ENCODE measurements around the gene SNCA.

The SNCA gene

GRCh38 chr4:89839558-89839957 is 2.6 kb upstream of the SNCA start:
- Histone ChIP-seq H3K27me3 (ENCODE audit: control insufficient read depth, insufficient read depth, low read length) (peaks cover 19% of the 10 kb centered on the region), H3K9ac (ENCODE audit: low read length) (no peak overlapping the region), H3K36me3 (ENCODE audit: control insufficient read depth, insufficient read depth, low read length) (no peaks in the 10 kb centered on the region), H3K4me3 (ENCODE audit: low read depth, low read length) (no peak overlapping the region), H3K9me3 (ENCODE audit: control insufficient read depth, insufficient read depth, low read depth, low read length) (no peaks in the 10 kb centered on the region), H3K4me1 (ENCODE audit: control insufficient read depth, insufficient read depth, low read length) (peaks cover 8% of the 10 kb centered on the region; the same call in 1 of the 2 replicates), H3K27ac (ENCODE audit: low read depth, low read length) (no peak overlapping the region)

- no peaks in the 10 kb centered on the region for H3K36me3 ChIP-seq (ENCODE audit: control insufficient read depth, insufficient read depth, low read length)
- no peak overlapping the region for H3K27ac ChIP-seq (ENCODE audit: low read depth, low read length)
- no peaks in the 10 kb centered on the region for H3K9me3 ChIP-seq (ENCODE audit: control insufficient read depth, insufficient read depth, low read depth, low read length)
- H3K27me3 ChIP-seq (ENCODE audit: control insufficient read depth, insufficient read depth, low read length): peaks cover 19% of the 10 kb centered on the region
- peaks cover 8% of the 10 kb centered on the region; the same call in 1 of the 2 replicates for H3K4me1 ChIP-seq (ENCODE audit: control insufficient read depth, insufficient read depth, low read length)
- peak overlapping the region; percentile 11 for H3K9ac ChIP-seq (ENCODE audit: low read length)
- H3K4me3 ChIP-seq (ENCODE audit: low read depth, low read length): peak overlapping the region; percentile 76
Observed at GRCh38 chr4:89837993-89838390, 1.0 kb upstream of the SNCA start.

- Histone ChIP-seq H3K9ac (ENCODE audit: low read length) (peak overlapping the region; percentile 33), H3K36me3 (ENCODE audit: control insufficient read depth, insufficient read depth, low read length) (no peaks in the 10 kb centered on the region), H3K4me1 (ENCODE audit: control insufficient read depth, insufficient read depth, low read length) (peaks cover 8% of the 10 kb centered on the region; the same call in 1 of the 2 replicates), H3K4me3 (ENCODE audit: low read depth, low read length) (peak overlapping the region; percentile 76), H3K27me3 (ENCODE audit: control insufficient read depth, insufficient read depth, low read length) (peaks cover 19% of the 10 kb centered on the region), H3K9me3 (ENCODE audit: control insufficient read depth, insufficient read depth, low read depth, low read length) (no peaks in the 10 kb centered on the region), H3K27ac (ENCODE audit: low read depth, low read length) (no peak overlapping the region)
Observed at GRCh38 chr4:89837385-89837992, 528 bp upstream of the SNCA start.

- Histone ChIP-seq H3K4me3 (ENCODE audit: low read depth, low read length) (peak overlapping the region; percentile 76), H3K27me3 (ENCODE audit: control insufficient read depth, insufficient read depth, low read length) (peaks cover 19% of the 10 kb centered on the region), H3K9me3 (ENCODE audit: control insufficient read depth, insufficient read depth, low read depth, low read length) (no peaks in the 10 kb centered on the region), H3K9ac (ENCODE audit: low read length) (peak overlapping the region; percentile 33), H3K4me1 (ENCODE audit: control insufficient read depth, insufficient read depth, low read length) (peaks cover 8% of the 10 kb centered on the region; the same call in 1 of the 2 replicates), H3K27ac (ENCODE audit: low read depth, low read length) (no peak overlapping the region), H3K36me3 (ENCODE audit: control insufficient read depth, insufficient read depth, low read length) (no peaks in the 10 kb centered on the region)
Observed at GRCh38 chr4:89836031-89836745, 773 bp downstream of the SNCA start.

- H3K4me3 ChIP-seq (ENCODE audit: low read depth, low read length): peak overlapping the region; percentile 76; the same call in 1 of the 2 replicates
- H3K27ac ChIP-seq (ENCODE audit: low read depth, low read length): no peak overlapping the region
- H3K9me3 ChIP-seq (ENCODE audit: control insufficient read depth, insufficient read depth, low read depth, low read length): no peaks in the 10 kb centered on the region
- peaks cover 8% of the 10 kb centered on the region; the same call in 1 of the 2 replicates for H3K4me1 ChIP-seq (ENCODE audit: control insufficient read depth, insufficient read depth, low read length)
- no peaks in the 10 kb centered on the region for H3K36me3 ChIP-seq (ENCODE audit: control insufficient read depth, insufficient read depth, low read length)
- H3K27me3 ChIP-seq (ENCODE audit: control insufficient read depth, insufficient read depth, low read length): peaks cover 19% of the 10 kb centered on the region
- no peak overlapping the region for H3K9ac ChIP-seq (ENCODE audit: low read length)
Observed at GRCh38 chr4:89835413-89835812, 1.5 kb downstream of the SNCA start.

DNA sequence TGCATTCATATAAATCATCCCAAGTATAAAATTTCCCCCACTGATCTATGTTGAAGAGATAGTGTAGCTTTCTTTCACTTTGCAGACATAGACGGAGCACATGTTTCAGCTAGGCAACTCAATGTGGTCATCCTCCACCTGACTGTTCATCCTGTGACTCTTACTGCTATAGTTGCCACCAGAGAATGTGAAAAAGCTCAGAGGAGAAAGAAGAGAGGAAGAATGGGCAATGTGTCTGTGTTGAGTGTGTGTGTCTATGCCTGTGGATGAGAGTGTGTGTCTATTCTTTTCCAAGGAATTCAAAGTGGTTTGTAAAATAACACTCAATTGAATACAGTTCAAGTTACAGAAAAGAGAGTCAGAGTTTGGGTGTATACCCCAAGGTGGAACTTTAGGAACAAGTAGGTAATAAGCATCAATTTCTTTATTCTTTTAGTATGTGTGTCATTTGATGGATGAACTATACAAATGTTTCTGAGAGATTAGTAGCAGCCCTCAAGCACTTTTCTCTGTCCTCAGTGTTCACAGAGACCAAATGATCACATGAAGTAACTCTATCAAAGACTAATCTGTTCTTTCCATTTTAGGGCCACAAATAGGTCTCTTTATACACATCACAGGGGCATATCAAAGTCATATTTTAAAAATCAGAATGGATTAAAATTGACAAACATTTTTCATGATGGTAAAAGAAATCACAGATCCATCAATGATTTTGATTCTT is 2.3 kb downstream of the SNCA start:
- Histone ChIP-seq H3K27me3 (ENCODE audit: control insufficient read depth, insufficient read depth, low read length) (peaks cover 17% of the 10 kb centered on the region), H3K9ac (ENCODE audit: low read length) (no peak overlapping the region), H3K4me1 (ENCODE audit: control insufficient read depth, insufficient read depth, low read length) (peaks cover 9% of the 10 kb centered on the region; the same call in 1 of the 2 replicates), H3K9me3 (ENCODE audit: control insufficient read depth, insufficient read depth, low read depth, low read length) (no peaks in the 10 kb centered on the region), H3K27ac (ENCODE audit: low read depth, low read length) (no peak overlapping the region), H3K4me3 (ENCODE audit: low read depth, low read length) (no peak overlapping the region), H3K36me3 (ENCODE audit: control insufficient read depth, insufficient read depth, low read length) (no peaks in the 10 kb centered on the region)

DNA sequence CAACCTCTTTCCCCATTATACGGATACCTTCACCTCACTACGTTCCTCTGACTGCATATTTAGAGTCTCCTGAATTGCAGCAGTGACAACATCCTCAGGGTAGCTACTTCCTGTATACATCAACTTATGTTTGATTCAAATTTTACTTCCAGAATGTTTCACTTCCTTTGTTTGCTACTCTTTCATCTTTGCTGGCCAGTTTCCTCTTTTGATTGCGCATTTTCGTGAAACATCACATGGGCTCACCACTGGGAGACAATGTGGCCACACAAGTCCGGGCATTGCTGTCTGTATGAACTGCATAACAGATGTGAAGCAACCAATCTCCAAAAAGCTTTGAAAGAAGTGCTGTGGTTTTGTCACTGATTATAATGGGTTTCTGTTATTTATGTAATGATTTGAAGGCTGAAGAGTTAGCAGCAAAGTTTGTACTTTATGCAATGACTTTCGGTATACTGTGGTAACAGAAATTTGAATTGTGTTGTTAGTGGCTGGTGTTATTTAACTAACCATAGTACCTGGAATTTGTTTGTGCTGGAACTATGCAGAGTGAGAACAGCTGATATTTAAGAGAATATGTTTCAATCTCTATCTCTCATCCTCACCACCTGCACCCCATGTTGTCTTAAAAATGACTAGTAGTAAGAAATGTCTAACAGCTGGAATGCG is 7.4 kb downstream of the SNCA start:
- Histone ChIP-seq H3K9me3 (ENCODE audit: control insufficient read depth, insufficient read depth, low read depth, low read length) (no peaks in the 10 kb centered on the region), H3K27ac (ENCODE audit: low read depth, low read length) (no peak overlapping the region), H3K36me3 (ENCODE audit: control insufficient read depth, insufficient read depth, low read length) (no peaks in the 10 kb centered on the region), H3K4me3 (ENCODE audit: low read depth, low read length) (no peak overlapping the region), H3K9ac (ENCODE audit: low read length) (no peak overlapping the region), H3K4me1 (ENCODE audit: control insufficient read depth, insufficient read depth, low read length) (0 out of 2 replicates have a peak, but pooled peaks cover 6% of the 10 kb centered on the region), H3K27me3 (ENCODE audit: control insufficient read depth, insufficient read depth, low read length) (no peaks in the 10 kb centered on the region)

DNA sequence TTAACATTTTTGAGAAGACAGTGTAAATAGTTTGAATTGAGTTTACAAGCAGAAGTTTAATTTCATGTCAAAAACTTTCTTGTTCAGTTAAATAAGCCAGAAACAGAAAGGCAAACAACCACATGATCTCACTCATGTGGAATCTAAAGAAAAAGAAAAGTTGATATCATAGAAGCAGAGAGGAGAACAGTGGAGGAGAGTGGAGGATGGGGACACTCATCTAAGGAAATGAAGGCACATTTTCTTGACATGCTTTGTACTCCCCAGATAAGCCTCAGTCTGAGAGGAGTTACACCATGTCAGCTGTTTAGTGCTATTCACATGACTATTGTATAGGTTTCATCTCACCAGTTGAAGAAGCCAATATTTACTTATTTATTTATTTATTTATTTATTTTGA is 13.5 kb downstream of the SNCA start:
- no peaks in the 10 kb centered on the region for H3K27me3 ChIP-seq (ENCODE audit: control insufficient read depth, insufficient read depth, low read length)
- H3K9me3 ChIP-seq (ENCODE audit: control insufficient read depth, insufficient read depth, low read depth, low read length): no peaks in the 10 kb centered on the region
- H3K27ac ChIP-seq (ENCODE audit: low read depth, low read length): no peak overlapping the region
- H3K4me3 ChIP-seq (ENCODE audit: low read depth, low read length): no peak overlapping the region
- no peaks in the 10 kb centered on the region for H3K36me3 ChIP-seq (ENCODE audit: control insufficient read depth, insufficient read depth, low read length)
- H3K4me1 ChIP-seq (ENCODE audit: control insufficient read depth, insufficient read depth, low read length): no peaks in the 10 kb centered on the region
- no peak overlapping the region for H3K9ac ChIP-seq (ENCODE audit: low read length)

DNA sequence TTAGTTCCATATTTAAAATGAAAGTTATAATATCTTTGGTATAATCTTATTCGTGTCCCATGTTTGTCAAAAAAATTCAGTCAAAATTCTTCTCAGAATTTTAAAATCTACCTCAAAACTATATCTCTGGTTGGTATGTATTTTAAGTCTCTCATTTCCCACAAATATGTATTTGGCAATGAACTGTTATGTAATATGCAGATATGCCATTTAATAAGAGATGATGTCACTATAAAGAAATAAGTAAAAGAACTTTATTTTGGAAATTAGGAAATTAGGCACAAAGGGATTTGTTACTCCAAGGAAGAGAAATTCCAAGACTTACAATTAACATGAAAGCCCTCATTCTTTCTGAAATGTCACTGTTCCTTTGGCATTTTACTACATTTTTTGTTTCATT is 15.3 kb downstream of the SNCA start:
- Histone ChIP-seq H3K9ac (ENCODE audit: low read length) (no peak overlapping the region), H3K4me3 (ENCODE audit: low read depth, low read length) (no peak overlapping the region), H3K27ac (ENCODE audit: low read depth, low read length) (no peak overlapping the region), H3K4me1 (ENCODE audit: control insufficient read depth, insufficient read depth, low read length) (peaks cover 2% of the 10 kb centered on the region; the same call in 1 of the 2 replicates), H3K9me3 (ENCODE audit: control insufficient read depth, insufficient read depth, low read depth, low read length) (no peaks in the 10 kb centered on the region), H3K36me3 (ENCODE audit: control insufficient read depth, insufficient read depth, low read length) (no peaks in the 10 kb centered on the region), H3K27me3 (ENCODE audit: control insufficient read depth, insufficient read depth, low read length) (no peaks in the 10 kb centered on the region)

- Histone ChIP-seq H3K27me3 (ENCODE audit: control insufficient read depth, insufficient read depth, low read length) (no peaks in the 10 kb centered on the region), H3K4me1 (ENCODE audit: control insufficient read depth, insufficient read depth, low read length) (peaks cover 4% of the 10 kb centered on the region; the same call in 1 of the 2 replicates)
Observed at GRCh38 chr4:89820010-89820409, 17.0 kb downstream of the SNCA start.

More at GRCh38 chr4:89820010-89820409, 17.0 kb downstream of the SNCA start:
- Histone ChIP-seq H3K9me3 (ENCODE audit: control insufficient read depth, insufficient read depth, low read depth, low read length) (no peaks in the 10 kb centered on the region), H3K27ac (ENCODE audit: low read depth, low read length) (no peak overlapping the region), H3K36me3 (ENCODE audit: control insufficient read depth, insufficient read depth, low read length) (no peaks in the 10 kb centered on the region), H3K9ac (ENCODE audit: low read length) (no peak overlapping the region), H3K4me3 (ENCODE audit: low read depth, low read length) (no peak overlapping the region)
